Sigmoid colon (tissue), 3 donors: ENCODE data around the gene SGPP2.

ENCODE experiments used
- CTCF ChIP-seq, 4 experiments: fragments of 450-650 bp in 3 of 4; fragments of 200-600 bp in 1 of 4; IDR thresholded peaks; one replicate each; pipeline ENCODE4 v1.5.1; 2016 to 2019; ENCODE audit warnings: antibody characterized with exemption in 4 of 4, mild to moderate bottlenecking in 3 of 4, moderate library complexity in 2 of 4
- POLR2A ChIP-seq, 2 donors: fragments of 450-650 bp; IDR thresholded peaks; one replicate each; pipeline ENCODE4 v1.6.1; 2016; ENCODE audit warnings: antibody characterized with exemption in 2 of 2, mild to moderate bottlenecking in 2 of 2, moderate library complexity in 2 of 2

GRCh38 chr2:222544661-222545060 lies 120.3 kb downstream of the SGPP2 start:
- TF ChIP-seq CTCF (IDR thresholded peaks at IDR 0.05) = no peak
- no peak for TF ChIP-seq POLR2A (IDR thresholded peaks at IDR 0.05)
